Thyroid gland (tissue), 4 donors: ENCODE data around the gene ELOVL3. TPM values are rescaled to one million over a fixed set of nuclear protein-coding genes. Genes with fewer than 3 reads are reported as not detected.
"Not testable (repeated sequence)": the region's sequence is repeated elsewhere in the genome, so short reads cannot be mapped to it uniquely, and the experiment has no call there.

Experiments
- DNase-seq, 2 donors: peaks; one replicate each; pipeline ENCODE4 v3.0.0-alpha.2; 2019
- H3K27ac ChIP-seq, 3 donors: fragments of 200-600 bp; sonication (generic); 1 replicate in 2 of 3; 2 replicates in 1 of 3; pipeline ENCODE4 v1.5.1; 2016 to 2019; ENCODE audit warnings: mild to moderate bottlenecking in 1 of 3, moderate library complexity in 1 of 3
- H3K27me3 ChIP-seq: fragments of 200-600 bp; sonication (generic); one replicate; pipeline ENCODE4 v1.5.1; 2019
- H3K36me3 ChIP-seq, 2 donors: fragments of 200-600 bp; sonication (generic); one replicate each; pipeline ENCODE4 v1.5.1; 2016 to 2019
- H3K4me1 ChIP-seq, 2 donors: fragments of 200-600 bp; sonication (generic); one replicate each; pipeline ENCODE4 v1.5.1; 2017 to 2019
- H3K4me3 ChIP-seq, 3 donors: fragments of 200-600 bp; sonication (generic); replicated peaks in 1 of 3; 1 replicate in 2 of 3; 2 replicates in 1 of 3; pipeline ENCODE4 v1.5.1; 2016; ENCODE audit warnings: mild to moderate bottlenecking in 1 of 3
- H3K9me3 ChIP-seq: fragments of 200-600 bp; sonication (generic); one replicate; pipeline ENCODE4 v1.5.1; 2017
- POLR2A ChIP-seq, 2 donors: fragments of 450-650 bp; IDR thresholded peaks; one replicate each; pipeline ENCODE4 v1.6.1; 2017; ENCODE audit warnings: antibody characterized with exemption in 2 of 2, mild to moderate bottlenecking in 2 of 2, moderate library complexity in 1 of 2
- WGBS, 2 donors: methylation state at CpG; one replicate each; pipeline ENCODE4 v1.1.5; 2017; 5-methylcytosine and 5-hydroxymethylcytosine counted together
- intact Hi-C: fragments of 100-400 bp; cut with DNase I; formaldehyde crosslinking; loops from one replicate; pipeline ENCODE4 v1.15.1; 2023
- total RNA-seq, 4 donors: library from RNA; depleted of rRNA; stranded (reverse); fragments of >200 nt; gene quantifications; one replicate each; pipeline ENCODE4 v1.2.3, GENCODE V29; 2016
- TF ChIP-seq, protein P1 (sequence below), 6 experiments: fragments of 200-600 bp in 3 of 6; fragments of 450-650 bp in 3 of 6; sonication (generic) in 3 of 6; IDR thresholded peaks; one replicate each; pipeline ENCODE4 v1.5.1; 2016 to 2019; ENCODE audit warnings: antibody characterized with exemption in 6 of 6, mild to moderate bottlenecking in 2 of 6, inconsistent platforms in 1 of 6, moderate library complexity in 1 of 6

ELOVL3 gene
- total RNA-seq, 4 donors from 2014 or later: not detected

DNA sequence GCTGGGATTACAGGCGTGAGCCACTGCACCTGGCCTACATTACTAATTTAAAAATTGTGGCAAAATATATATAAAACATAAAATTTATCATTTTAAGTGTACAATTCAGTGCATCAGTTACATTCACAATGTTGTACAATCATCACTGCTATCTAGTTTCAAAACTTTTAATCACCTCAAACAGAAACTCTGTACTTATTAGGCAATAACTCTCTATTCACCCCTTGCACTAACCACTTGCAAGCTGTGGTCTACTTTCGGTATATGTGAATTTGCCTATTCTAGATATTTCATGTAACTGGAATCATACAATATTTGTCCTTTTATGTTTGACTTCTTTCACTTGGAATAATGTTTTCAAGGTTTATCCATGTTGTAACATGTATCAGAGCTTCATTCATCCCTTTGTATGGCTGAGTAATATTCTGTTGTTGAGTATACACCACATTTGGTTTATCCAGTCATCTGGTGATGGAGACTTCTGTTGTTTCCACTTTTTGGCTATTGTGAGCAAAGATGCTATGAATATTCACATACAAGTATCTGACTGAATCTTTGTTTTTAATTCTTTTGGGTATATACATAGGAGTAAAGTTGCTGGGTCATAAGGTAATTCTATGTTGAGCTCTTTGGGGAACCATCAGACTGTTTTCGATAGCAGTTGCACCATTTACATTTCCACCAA, 14.3 kb upstream of the ELOVL3 start:
- no peaks in the 10 kb centered on the region for H3K27me3 ChIP-seq
- no peaks in the 10 kb centered on the region for H3K9me3 ChIP-seq
- intact Hi-C loops: no loop called here
- 92 to 94% methylated on average over 3 of the region's 3 CpGs for WGBS, 2 donors
- peaks cover 0 to 5% of the 10 kb centered on the region in 2 donors for H3K4me1 ChIP-seq
- no peak overlapping the region for H3K27ac ChIP-seq
- no peak overlapping the region for H3K4me3 ChIP-seq
- H3K36me3 ChIP-seq: no peaks in the 10 kb centered on the region
- TF ChIP-seq POLR2A (IDR thresholded peaks at IDR 0.05): no peak
- TF ChIP-seq, protein P1, sequence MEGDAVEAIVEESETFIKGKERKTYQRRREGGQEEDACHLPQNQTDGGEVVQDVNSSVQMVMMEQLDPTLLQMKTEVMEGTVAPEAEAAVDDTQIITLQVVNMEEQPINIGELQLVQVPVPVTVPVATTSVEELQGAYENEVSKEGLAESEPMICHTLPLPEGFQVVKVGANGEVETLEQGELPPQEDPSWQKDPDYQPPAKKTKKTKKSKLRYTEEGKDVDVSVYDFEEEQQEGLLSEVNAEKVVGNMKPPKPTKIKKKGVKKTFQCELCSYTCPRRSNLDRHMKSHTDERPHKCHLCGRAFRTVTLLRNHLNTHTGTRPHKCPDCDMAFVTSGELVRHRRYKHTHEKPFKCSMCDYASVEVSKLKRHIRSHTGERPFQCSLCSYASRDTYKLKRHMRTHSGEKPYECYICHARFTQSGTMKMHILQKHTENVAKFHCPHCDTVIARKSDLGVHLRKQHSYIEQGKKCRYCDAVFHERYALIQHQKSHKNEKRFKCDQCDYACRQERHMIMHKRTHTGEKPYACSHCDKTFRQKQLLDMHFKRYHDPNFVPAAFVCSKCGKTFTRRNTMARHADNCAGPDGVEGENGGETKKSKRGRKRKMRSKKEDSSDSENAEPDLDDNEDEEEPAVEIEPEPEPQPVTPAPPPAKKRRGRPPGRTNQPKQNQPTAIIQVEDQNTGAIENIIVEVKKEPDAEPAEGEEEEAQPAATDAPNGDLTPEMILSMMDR (IDR thresholded peaks at IDR 0.05): no peak
- DNase-seq: no peak

DNA sequence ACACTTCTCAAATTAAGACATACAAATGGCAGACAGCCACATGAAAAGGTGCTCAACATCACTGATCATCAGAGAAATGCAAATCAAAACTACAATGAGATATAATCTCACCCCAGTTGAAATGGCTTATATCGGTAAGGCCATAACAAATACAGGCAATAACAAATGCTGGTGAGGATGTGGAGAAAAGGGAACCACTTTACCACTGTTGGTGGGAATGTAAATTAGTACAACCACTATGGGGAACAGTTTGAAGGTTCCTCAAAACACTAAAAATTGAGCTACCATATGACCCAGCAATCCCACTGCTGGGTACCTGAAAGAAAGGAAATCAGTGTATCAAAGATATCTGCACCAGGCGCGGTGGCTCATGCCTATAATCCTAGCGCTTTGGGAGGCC, 12.5 kb upstream of the ELOVL3 start:
- H3K27me3 ChIP-seq, H3K4me1 ChIP-seq, H3K9me3 ChIP-seq, DNase-seq, H3K4me3 ChIP-seq, H3K27ac ChIP-seq, H3K36me3 ChIP-seq, intact Hi-C loops: not testable (repeated sequence)
- 71 to 93% methylated on average over 4 of the region's 4 CpGs for WGBS, 2 donors

DNA sequence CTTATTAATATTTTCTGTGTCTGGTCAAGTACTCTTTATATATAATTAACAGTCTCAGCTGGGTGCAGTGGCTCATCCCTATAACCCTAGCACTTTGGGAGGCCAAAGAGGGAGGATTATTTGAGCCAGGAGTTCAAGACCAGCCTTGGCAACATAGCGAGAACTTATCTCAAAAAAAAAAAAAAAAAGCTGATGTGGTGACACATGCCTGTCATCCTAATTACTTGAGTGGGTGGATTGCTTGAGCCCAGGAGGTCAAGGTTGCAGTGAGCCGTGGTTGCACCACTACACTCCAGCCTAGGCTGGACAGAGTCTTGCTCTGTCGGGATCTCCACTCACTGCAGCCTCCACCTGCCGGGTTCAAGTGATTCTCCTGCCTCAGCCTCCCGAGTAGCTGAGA, 6.7 kb upstream of the ELOVL3 start:
- Histone ChIP-seq H3K9me3 (no peaks in the 10 kb centered on the region), H3K27me3 (no peaks in the 10 kb centered on the region), H3K27ac (no peak overlapping the region), H3K4me3 (no peak overlapping the region), H3K4me1 (no peaks in the 10 kb centered on the region), H3K36me3 (no peaks in the 10 kb centered on the region)
- TF ChIP-seq, protein P1 (IDR thresholded peaks at IDR 0.05): no peak
- intact Hi-C loops: no loop called here
- DNase-seq: no peak
- WGBS, 2 donors: 75 to 78% methylated on average over 5 of the region's 5 CpGs

DNA sequence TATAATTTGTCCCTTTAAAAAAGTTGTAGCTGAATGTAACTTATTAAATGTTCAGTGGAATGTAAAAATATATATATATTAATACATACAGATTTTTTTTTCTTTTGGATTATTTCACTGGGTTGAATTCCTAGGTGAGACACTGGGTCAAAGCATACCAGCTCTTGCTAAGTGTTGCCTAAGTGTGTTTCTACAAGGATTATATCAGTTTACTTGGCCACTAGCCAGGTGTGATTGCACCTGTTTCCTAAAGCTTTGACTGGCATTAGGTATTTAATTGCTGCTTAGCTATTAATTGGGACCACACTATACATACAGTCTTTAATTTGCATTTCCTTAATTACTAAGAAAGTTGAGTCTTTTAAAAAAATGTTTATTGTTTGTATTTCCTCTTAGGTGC, 5.5 kb upstream of the ELOVL3 start:
- intact Hi-C loops: no loop called here
- no peak for TF ChIP-seq POLR2A (IDR thresholded peaks at IDR 0.05)
- TF ChIP-seq, protein P1 (IDR thresholded peaks at IDR 0.05): no peak
- Histone ChIP-seq H3K4me3 (no peak overlapping the region), H3K27me3 (no peaks in the 10 kb centered on the region), H3K27ac (no peak overlapping the region), H3K4me1 (peaks cover 0 to under 1% of the 10 kb centered on the region in 2 donors), H3K36me3 (no peaks in the 10 kb centered on the region), H3K9me3 (no peaks in the 10 kb centered on the region)
- DNase-seq: no peak

DNA sequence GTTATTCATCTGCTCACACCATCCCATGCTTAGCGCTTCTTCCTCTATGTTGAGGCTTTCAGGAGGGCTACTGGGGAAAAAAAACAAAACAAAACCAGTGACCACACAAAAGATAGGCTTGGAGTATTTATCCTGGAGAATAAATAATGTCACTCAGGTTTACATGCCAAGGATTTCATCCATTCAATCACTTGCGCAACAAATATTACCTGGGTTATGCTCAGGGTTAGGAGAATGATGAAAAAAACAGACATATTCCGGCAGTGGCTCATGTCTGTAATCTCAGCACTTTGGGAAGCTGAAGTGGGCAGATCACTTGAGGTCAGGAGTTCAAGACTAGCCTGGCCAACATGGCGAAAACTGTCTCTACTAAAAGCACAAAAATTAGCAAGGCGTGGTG, 3.3 kb upstream of the ELOVL3 start:
- Histone ChIP-seq H3K27ac (no peak overlapping the region), H3K27me3 (no peaks in the 10 kb centered on the region), H3K9me3 (no peaks in the 10 kb centered on the region), H3K4me1 (peaks cover 8% of the 10 kb centered on the region in 2 donors), H3K36me3 (no peaks in the 10 kb centered on the region), H3K4me3 (no peak overlapping the region)
- TF ChIP-seq, protein P1 (IDR thresholded peaks at IDR 0.05): no peak
- TF ChIP-seq POLR2A (IDR thresholded peaks at IDR 0.05): no peak
- intact Hi-C loops: no loop called here
- 84 to 87% methylated on average over 5 of the region's 5 CpGs for WGBS, 2 donors
- no peak for DNase-seq

DNA sequence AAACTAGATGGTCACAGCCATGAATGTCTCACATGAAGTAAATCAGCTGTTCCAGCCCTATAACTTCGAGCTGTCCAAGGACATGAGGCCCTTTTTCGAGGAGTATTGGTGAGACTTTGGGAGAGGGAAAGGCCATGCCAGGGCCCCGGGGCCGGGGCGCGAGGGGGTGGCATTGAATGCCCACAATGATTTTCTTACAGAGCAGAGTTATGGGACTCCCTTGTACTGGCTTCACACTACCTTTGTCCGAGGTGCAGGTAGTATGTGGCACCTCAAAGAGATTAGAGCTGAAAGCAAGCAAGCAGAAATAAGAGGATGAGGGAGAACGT, 407 bp downstream of the ELOVL3 start:
- no peak overlapping the region for H3K4me3 ChIP-seq
- no peak for DNase-seq
- no peaks in the 10 kb centered on the region for H3K36me3 ChIP-seq
- intact Hi-C loops: loop anchor here (5.0 kb wide), 1 partner anchor 176 kb away; no protein-coding TSS in a partner anchor
- H3K27me3 ChIP-seq: peaks cover 7% of the 10 kb centered on the region
- peaks cover 20 to 26% of the 10 kb centered on the region in 2 donors for H3K4me1 ChIP-seq
- no peaks in the 10 kb centered on the region for H3K9me3 ChIP-seq
- TF ChIP-seq, protein P1 (IDR thresholded peaks at IDR 0.05): no peak
- no peak for TF ChIP-seq POLR2A (IDR thresholded peaks at IDR 0.05)
- 55 to 71% methylated on average over 8 of the region's 8 CpGs for WGBS, 2 donors
- no peak overlapping the region for H3K27ac ChIP-seq
